ENCODE data around the gene SOX12. TPM values are rescaled to one million over a fixed set of nuclear protein-coding genes. Genes with fewer than 3 reads are reported as not detected.
"Not testable (repeated sequence)": the region's sequence is repeated elsewhere in the genome, so short reads cannot be mapped to it uniquely, and the experiment has no call there.

The SOX12 gene
- total RNA-seq, 1 experiment from 2014 or later = 3.1 TPM

GRCh38 chr20:364905-365794 is 39.8 kb downstream of the SOX12 start:
- no peak overlapping the region for H3K4me3 ChIP-seq
- peak; percentile 45 for DNase-seq
- H3K36me3 ChIP-seq = no peaks in the 10 kb centered on the region
- no peaks in the 10 kb centered on the region for H3K27me3 ChIP-seq
- no peaks in the 10 kb centered on the region for H3K9me3 ChIP-seq

GRCh38 chr20:366041-366718 is 40.8 kb downstream of the SOX12 start:
- Histone ChIP-seq H3K36me3 (no peaks in the 10 kb centered on the region), H3K27me3 (no peaks in the 10 kb centered on the region), H3K4me3 (no peak overlapping the region), H3K9me3 (no peaks in the 10 kb centered on the region)
- DNase-seq = no peak

GRCh38 chr20:366719-367485 is 41.5 kb downstream of the SOX12 start:
- no peaks in the 10 kb centered on the region for H3K27me3 ChIP-seq
- H3K4me3 ChIP-seq = no peak overlapping the region
- no peaks in the 10 kb centered on the region for H3K9me3 ChIP-seq
- no peaks in the 10 kb centered on the region for H3K36me3 ChIP-seq
- DNase-seq = no peak

GRCh38 chr20:367486-367887 is 42.1 kb downstream of the SOX12 start:
- Histone ChIP-seq H3K9me3 (no peaks in the 10 kb centered on the region), H3K4me3 (no peak overlapping the region), H3K27me3 (no peaks in the 10 kb centered on the region), H3K36me3 (no peaks in the 10 kb centered on the region)
- DNase-seq = no peak

GRCh38 chr20:368915-369314 is 43.6 kb downstream of the SOX12 start:
- Histone ChIP-seq H3K4me3 (no peak overlapping the region), H3K36me3 (no peaks in the 10 kb centered on the region), H3K9me3 (no peaks in the 10 kb centered on the region), H3K27me3 (no peaks in the 10 kb centered on the region)
- DNase-seq = no peak

- no peak for DNase-seq
- H3K36me3 ChIP-seq = no peaks in the 10 kb centered on the region
- H3K27me3 ChIP-seq = no peaks in the 10 kb centered on the region
- no peak overlapping the region for H3K4me3 ChIP-seq
- no peaks in the 10 kb centered on the region for H3K9me3 ChIP-seq
Measured at GRCh38 chr20:370151-370600, 44.8 kb downstream of the SOX12 start.

- Histone ChIP-seq H3K4me3 (no peak overlapping the region), H3K9me3 (no peaks in the 10 kb centered on the region), H3K36me3 (no peaks in the 10 kb centered on the region), H3K27me3 (no peaks in the 10 kb centered on the region)
- DNase-seq = no peak
Measured at GRCh38 chr20:370977-371754, 45.8 kb downstream of the SOX12 start.

GRCh38 chr20:371755-372542 is 46.6 kb downstream of the SOX12 start:
- Histone ChIP-seq H3K9me3 (no peaks in the 10 kb centered on the region), H3K36me3 (no peaks in the 10 kb centered on the region), H3K27me3 (no peaks in the 10 kb centered on the region), H3K4me3 (no peak overlapping the region)
- peak; percentile 42 for DNase-seq

- not testable (repeated sequence) for H3K4me3 ChIP-seq, DNase-seq, H3K36me3 ChIP-seq, H3K9me3 ChIP-seq, H3K27me3 ChIP-seq
Measured at GRCh38 chr20:372543-373082, 47.3 kb downstream of the SOX12 start.

GRCh38 chr20:373171-373890 is 48.0 kb downstream of the SOX12 start:
- Histone ChIP-seq H3K4me3 (no peak overlapping the region), H3K36me3 (no peaks in the 10 kb centered on the region), H3K9me3 (no peaks in the 10 kb centered on the region), H3K27me3 (no peaks in the 10 kb centered on the region)
- DNase-seq = peak; percentile 15

GRCh38 chr20:375265-375889 is 50.0 kb downstream of the SOX12 start:
- H3K27me3 ChIP-seq = no peaks in the 10 kb centered on the region
- no peaks in the 10 kb centered on the region for H3K9me3 ChIP-seq
- no peak for DNase-seq
- H3K36me3 ChIP-seq = no peaks in the 10 kb centered on the region
- H3K4me3 ChIP-seq = no peak overlapping the region

- no peaks in the 10 kb centered on the region for H3K9me3 ChIP-seq
- H3K27me3 ChIP-seq = no peaks in the 10 kb centered on the region
- H3K4me3 ChIP-seq = no peak overlapping the region
- DNase-seq = no peak
- H3K36me3 ChIP-seq = no peaks in the 10 kb centered on the region
Measured at GRCh38 chr20:376089-376488, 50.7 kb downstream of the SOX12 start.

GRCh38 chr20:376750-377149 is 51.4 kb downstream of the SOX12 start:
- no peaks in the 10 kb centered on the region for H3K9me3 ChIP-seq
- no peak for DNase-seq
- H3K27me3 ChIP-seq = no peaks in the 10 kb centered on the region
- no peaks in the 10 kb centered on the region for H3K36me3 ChIP-seq
- H3K4me3 ChIP-seq = no peak overlapping the region

GRCh38 chr20:377578-377977 is 52.2 kb downstream of the SOX12 start:
- DNase-seq, H3K4me3 ChIP-seq, H3K27me3 ChIP-seq, H3K9me3 ChIP-seq, H3K36me3 ChIP-seq: not testable (repeated sequence)

- Histone ChIP-seq H3K9me3 (no peaks in the 10 kb centered on the region), H3K27me3 (no peaks in the 10 kb centered on the region), H3K4me3 (no peak overlapping the region), H3K36me3 (no peaks in the 10 kb centered on the region)
- DNase-seq = no peak
Measured at GRCh38 chr20:378961-379336, 53.6 kb downstream of the SOX12 start.

Data from MG63 (cell line).